Astrocyte (in vitro differentiated cells and primary cell): ENCODE data around the gene TUBA4B.

Experiments used
- EZH2 ChIP-seq: IDR thresholded peaks from 2 replicates; pipeline ENCODE4 v1.6.1; 2012; ENCODE audit warnings: mild to moderate bottlenecking, low read length, inconsistent platforms; ENCODE audit not compliant: insufficient read depth
- TF ChIP-seq, protein P1 (sequence below): IDR thresholded peaks from 2 replicates; pipeline ENCODE4 v1.5.1; 2011; ENCODE audit warnings: low read depth, mild to moderate bottlenecking, inconsistent platforms, low read length, moderate library complexity; ENCODE audit not compliant: insufficient read depth

DNA sequence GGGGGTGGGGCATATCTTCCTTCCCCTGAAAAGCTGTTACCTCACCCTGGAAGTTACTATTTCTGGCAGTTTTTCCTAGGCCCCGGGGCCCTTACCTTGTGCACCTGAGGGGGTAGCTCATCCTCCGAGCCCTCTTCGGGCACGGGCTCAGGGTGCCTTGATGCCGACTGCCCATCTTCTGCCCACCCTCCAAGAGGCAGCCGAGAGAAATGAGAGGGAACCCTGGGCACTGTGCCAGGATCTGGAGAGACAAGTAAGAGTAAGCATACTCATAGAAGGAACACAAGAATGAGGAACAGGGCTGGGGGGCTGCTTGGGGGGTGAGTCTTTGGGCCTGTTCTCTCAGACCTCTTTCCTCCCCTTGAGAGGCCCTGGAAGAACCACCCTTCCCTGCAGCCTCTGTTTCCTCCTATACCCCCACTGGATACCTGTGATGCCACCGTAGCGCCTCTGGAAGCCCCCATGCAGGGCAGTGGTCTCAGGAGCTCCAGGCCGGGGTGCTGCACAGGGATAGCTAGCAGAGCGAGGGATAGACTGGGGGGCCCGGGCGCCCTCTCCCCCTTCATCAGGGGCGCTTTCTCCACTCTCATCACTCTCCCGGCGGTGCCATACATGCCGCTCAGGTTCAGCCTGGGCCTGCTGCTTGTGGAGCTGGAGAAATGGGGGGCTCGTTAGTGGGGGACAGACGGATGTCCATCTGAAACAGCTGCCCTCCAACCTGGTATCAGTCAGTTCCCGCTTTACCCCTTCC lies 32.2 kb upstream of the TUBA4B start:
- TF ChIP-seq, protein P1, sequence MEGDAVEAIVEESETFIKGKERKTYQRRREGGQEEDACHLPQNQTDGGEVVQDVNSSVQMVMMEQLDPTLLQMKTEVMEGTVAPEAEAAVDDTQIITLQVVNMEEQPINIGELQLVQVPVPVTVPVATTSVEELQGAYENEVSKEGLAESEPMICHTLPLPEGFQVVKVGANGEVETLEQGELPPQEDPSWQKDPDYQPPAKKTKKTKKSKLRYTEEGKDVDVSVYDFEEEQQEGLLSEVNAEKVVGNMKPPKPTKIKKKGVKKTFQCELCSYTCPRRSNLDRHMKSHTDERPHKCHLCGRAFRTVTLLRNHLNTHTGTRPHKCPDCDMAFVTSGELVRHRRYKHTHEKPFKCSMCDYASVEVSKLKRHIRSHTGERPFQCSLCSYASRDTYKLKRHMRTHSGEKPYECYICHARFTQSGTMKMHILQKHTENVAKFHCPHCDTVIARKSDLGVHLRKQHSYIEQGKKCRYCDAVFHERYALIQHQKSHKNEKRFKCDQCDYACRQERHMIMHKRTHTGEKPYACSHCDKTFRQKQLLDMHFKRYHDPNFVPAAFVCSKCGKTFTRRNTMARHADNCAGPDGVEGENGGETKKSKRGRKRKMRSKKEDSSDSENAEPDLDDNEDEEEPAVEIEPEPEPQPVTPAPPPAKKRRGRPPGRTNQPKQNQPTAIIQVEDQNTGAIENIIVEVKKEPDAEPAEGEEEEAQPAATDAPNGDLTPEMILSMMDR = no peak
- no peak for TF ChIP-seq EZH2
